Measurements from ENCODE around the gene BNC2. TPM values are rescaled to one million over a fixed set of nuclear protein-coding genes. Genes with fewer than 3 reads are reported as not detected.

BNC2 gene
- total and polyA plus RNA-seq, 2 experiments from 2014 or later, result 13.8 to 18.5 TPM

- no peaks in the 10 kb centered on the region for H3K9me3 ChIP-seq (ENCODE audit: low read depth)
- H2AFZ ChIP-seq, result no peak overlapping the region
- WGBS, 2 experiments (ENCODE audit: low coverage in 1 of 2, low lambda C conversion rate in 2 of 2, missing lambda C conversion rate in 2 of 2), result 97 to 98% methylated on average over 9 of the region's 9 CpGs
- H3K27me3 ChIP-seq (replicated peaks; ENCODE audit: insufficient read depth), result no peaks in the 10 kb centered on the region
- in situ Hi-C loops (cut with MboI), result no loop called here
- peaks cover 24% of the 10 kb centered on the region for H3K4me1 ChIP-seq (ENCODE audit: insufficient read depth)
- H3F3A ChIP-seq (ENCODE audit: insufficient read depth), result peaks cover 17% of the 10 kb centered on the region
- no peak for TF ChIP-seq EZH2 (IDR thresholded peaks at IDR 0.05; ENCODE audit: insufficient read depth, poor library complexity, severe bottlenecking)
- no peak for TF ChIP-seq EZH2phosphoT487 (IDR thresholded peaks at IDR 0.05; ENCODE audit: insufficient read depth, low read depth)
- H3K4me2 ChIP-seq (ENCODE audit: unreplicated experiment), result no peak overlapping the region
- H4K20me1 ChIP-seq (ENCODE audit: insufficient read depth), result no peaks in the 10 kb centered on the region
- H3K79me2 ChIP-seq (ENCODE audit: insufficient read depth), result peaks cover 41% of the 10 kb centered on the region
- no peak overlapping the region for H3K4me3 ChIP-seq
- H3K9ac ChIP-seq, result no peak overlapping the region
- no peak for DNase-seq
- no peak overlapping the region for H3K27ac ChIP-seq
- H3K9me2 ChIP-seq (ENCODE audit: insufficient read depth), result no peaks in the 10 kb centered on the region
- H3K36me3 ChIP-seq (ENCODE audit: low read depth), result no peaks in the 10 kb centered on the region
These were observed 342.9 kb downstream of the BNC2 start for GRCh38 chr9:16527573-16527972.

- H3K27ac ChIP-seq, result peak overlapping the region; percentile 89
- peak overlapping the region; percentile 55 for H3K4me2 ChIP-seq (ENCODE audit: unreplicated experiment)
- in situ Hi-C loops (cut with MboI), result no loop called here
- peaks cover 35% of the 10 kb centered on the region for H3K79me2 ChIP-seq (ENCODE audit: insufficient read depth)
- no peaks in the 10 kb centered on the region for H4K20me1 ChIP-seq (ENCODE audit: insufficient read depth)
- H3K36me3 ChIP-seq (ENCODE audit: low read depth), result no peaks in the 10 kb centered on the region
- 3 to 5% methylated on average over 3 of the region's 3 CpGs for WGBS, 2 experiments (ENCODE audit: low coverage in 1 of 2, low lambda C conversion rate in 2 of 2, missing lambda C conversion rate in 2 of 2)
- TF ChIP-seq EZH2 (IDR thresholded peaks at IDR 0.05; ENCODE audit: insufficient read depth, poor library complexity, severe bottlenecking) (no peak), EZH2phosphoT487 (IDR thresholded peaks at IDR 0.05; ENCODE audit: insufficient read depth, low read depth) (no peak)
- no peaks in the 10 kb centered on the region for H3K9me2 ChIP-seq (ENCODE audit: insufficient read depth)
- peaks cover 33% of the 10 kb centered on the region for H3K4me1 ChIP-seq (ENCODE audit: insufficient read depth)
- no peaks in the 10 kb centered on the region for H3K9me3 ChIP-seq (ENCODE audit: low read depth)
- peak overlapping the region; percentile 60 for H2AFZ ChIP-seq
- 0 out of 2 replicates have a peak overlapping the region, but pooled peaks have one; percentile 30 for H3K4me3 ChIP-seq
- no peaks in the 10 kb centered on the region for H3K27me3 ChIP-seq (replicated peaks; ENCODE audit: insufficient read depth)
- DNase-seq, result peak; percentile 89
- H3K9ac ChIP-seq, result peak overlapping the region; percentile 55
- H3F3A ChIP-seq (ENCODE audit: insufficient read depth), result peaks cover 27% of the 10 kb centered on the region
These were observed 344.1 kb downstream of the BNC2 start for GRCh38 chr9:16526380-16526779.

GRCh38 chr9:16524823-16525222, 345.6 kb downstream of the BNC2 start:
- no peak overlapping the region for H2AFZ ChIP-seq
- 60 to 72% methylated on average over 2 of the region's 2 CpGs for WGBS, 2 experiments (ENCODE audit: low coverage in 1 of 2, low lambda C conversion rate in 2 of 2, missing lambda C conversion rate in 2 of 2)
- no peak for DNase-seq
- H3K27ac ChIP-seq, result no peak overlapping the region
- H3K79me2 ChIP-seq (ENCODE audit: insufficient read depth), result peaks cover 38% of the 10 kb centered on the region
- no peaks in the 10 kb centered on the region for H3K9me2 ChIP-seq (ENCODE audit: insufficient read depth)
- H4K20me1 ChIP-seq (ENCODE audit: insufficient read depth), result no peaks in the 10 kb centered on the region
- H3K4me2 ChIP-seq (ENCODE audit: unreplicated experiment), result no peak overlapping the region
- peaks cover 36% of the 10 kb centered on the region for H3F3A ChIP-seq (ENCODE audit: insufficient read depth)
- H3K27me3 ChIP-seq (replicated peaks; ENCODE audit: insufficient read depth), result no peaks in the 10 kb centered on the region
- H3K4me1 ChIP-seq (ENCODE audit: insufficient read depth), result peaks cover 37% of the 10 kb centered on the region
- in situ Hi-C loops (cut with MboI), result no loop called here
- TF ChIP-seq EZH2phosphoT487 (IDR thresholded peaks at IDR 0.05; ENCODE audit: insufficient read depth, low read depth) (no peak), EZH2 (IDR thresholded peaks at IDR 0.05; ENCODE audit: insufficient read depth, poor library complexity, severe bottlenecking) (no peak)
- no peaks in the 10 kb centered on the region for H3K36me3 ChIP-seq (ENCODE audit: low read depth)
- no peak overlapping the region for H3K9ac ChIP-seq
- no peak overlapping the region for H3K4me3 ChIP-seq
- no peaks in the 10 kb centered on the region for H3K9me3 ChIP-seq (ENCODE audit: low read depth)

- Histone ChIP-seq H3K79me2 (ENCODE audit: insufficient read depth) (peaks cover 46% of the 10 kb centered on the region), H3K27ac (no peak overlapping the region), H3F3A (ENCODE audit: insufficient read depth) (peaks cover 36% of the 10 kb centered on the region), H3K4me1 (ENCODE audit: insufficient read depth) (peaks cover 37% of the 10 kb centered on the region), H3K4me2 (ENCODE audit: unreplicated experiment) (no peak overlapping the region), H3K36me3 (ENCODE audit: low read depth) (no peaks in the 10 kb centered on the region), H3K4me3 (no peak overlapping the region), H4K20me1 (ENCODE audit: insufficient read depth) (no peaks in the 10 kb centered on the region), H3K9ac (no peak overlapping the region), H3K9me3 (ENCODE audit: low read depth) (no peaks in the 10 kb centered on the region), H3K27me3 (replicated peaks; ENCODE audit: insufficient read depth) (no peaks in the 10 kb centered on the region), H2AFZ (no peak overlapping the region), H3K9me2 (ENCODE audit: insufficient read depth) (no peaks in the 10 kb centered on the region)
- WGBS, 2 experiments (ENCODE audit: low coverage in 1 of 2, low lambda C conversion rate in 2 of 2, missing lambda C conversion rate in 2 of 2), result 98% methylated on average over 3 of the region's 3 CpGs
- DNase-seq, result no peak
- in situ Hi-C loops (cut with MboI), result no loop called here
- no peak for TF ChIP-seq EZH2phosphoT487 (IDR thresholded peaks at IDR 0.05; ENCODE audit: insufficient read depth, low read depth)
- no peak for TF ChIP-seq EZH2 (IDR thresholded peaks at IDR 0.05; ENCODE audit: insufficient read depth, poor library complexity, severe bottlenecking)
These were observed 346.4 kb downstream of the BNC2 start for GRCh38 chr9:16524078-16524477.

All from GM23248 (cell line).